SK-N-SH (cell line): ENCODE measurements around the gene IGF2. TPM values are rescaled to one million over a fixed set of nuclear protein-coding genes. Genes with fewer than 3 reads are reported as not detected.
A peak's percentile ranks its signal among the peaks of the same experiment; 100 is the strongest.

Experiments
- CTCF ChIA-PET: fragments of 300-600, 350-600 bp; formaldehyde crosslinking; extraction: SDS; loops from one replicate; lab custom pipeline; 2021; lab: Yijun Ruan, JAX
- POLR2A ChIA-PET: fragments of 350-600 bp; sonication (Branson Sonifier 250); formaldehyde crosslinking; extraction: SDS; loops from one replicate; lab custom pipeline; 2020; ENCODE audit warnings: antibody characterized with exemption, inconsistent platforms; lab: Yijun Ruan, JAX
- DNase-seq: peaks from one replicate; pipeline ENCODE4 v3.0.0; 2012
- H2AFZ ChIP-seq: fragments of 200-600 bp; sonication (generic); 2 replicates; pipeline ENCODE4 v1.8.1; 2016; ENCODE audit warnings: antibody characterized with exemption, mild to moderate bottlenecking, low read depth
- H3F3A ChIP-seq: fragments of 200-600 bp; sonication (generic); replicated peaks from 2 replicates; pipeline ENCODE3; 2016; ENCODE audit warnings: antibody characterized with exemption, mild to moderate bottlenecking; ENCODE audit not compliant: insufficient read depth
- H3K27ac ChIP-seq, 2 experiments: fragments of 200-500 bp in 1 of 2; fragments of 200-600 bp in 1 of 2; sonication (Bioruptor generic) in 1 of 2; sonication (generic), shearing (Covaris generic) in 1 of 2; 2 replicates each; pipeline versions ENCODE4 v1.5.1 to v1.6.1; 2014 to 2016; ENCODE audit warnings: low read depth in 2 of 2, inconsistent platforms in 1 of 2, low read length in 1 of 2, mild to moderate bottlenecking in 1 of 2, mixed read lengths in 1 of 2
- H3K27me3 ChIP-seq: fragments of 200-600 bp; sonication (generic), shearing (Covaris generic); 2 replicates; pipeline ENCODE4 v1.6.1; 2016; ENCODE audit warnings: mixed run types; ENCODE audit not compliant: insufficient read depth
- H3K36me3 ChIP-seq, 2 experiments: fragments of 200-500 bp in 1 of 2; fragments of 200-600 bp in 1 of 2; sonication (Bioruptor generic) in 1 of 2; sonication (generic) in 1 of 2; replicated peaks in 1 of 2; 2 replicates each; pipeline versions ENCODE3 to v1.5.1; 2014 to 2016; ENCODE audit warnings: low read length in 1 of 2, mild to moderate bottlenecking in 1 of 2; ENCODE audit not compliant: insufficient read depth in 2 of 2, control insufficient read depth in 1 of 2
- H3K4me1 ChIP-seq, 2 experiments: fragments of 200-500 bp in 1 of 2; fragments of 200-600 bp in 1 of 2; sonication (Bioruptor generic) in 1 of 2; sonication (generic), shearing (Covaris generic) in 1 of 2; 2 replicates each; pipeline versions ENCODE4 v1.5.1 to v1.6.1; 2014 to 2016; ENCODE audit warnings: low read depth in 1 of 2, low read length in 1 of 2, mixed run types in 1 of 2; ENCODE audit not compliant: insufficient read depth in 2 of 2, control insufficient read depth in 1 of 2
- H3K4me2 ChIP-seq: fragments of 200-600 bp; sonication (generic), shearing (Covaris generic); 2 replicates; pipeline ENCODE4 v1.6.1; 2017; ENCODE audit warnings: mixed run types
- H3K4me3 ChIP-seq, 2 experiments: fragments of 200-500 bp in 1 of 2; fragments of 200-600 bp in 1 of 2; sonication (Bioruptor generic) in 1 of 2; sonication (generic), shearing (Covaris generic) in 1 of 2; 2 replicates each; pipeline versions ENCODE4 v1.5.1 to v1.8.1; 2014 to 2016; ENCODE audit warnings: low read depth in 2 of 2, inconsistent platforms in 1 of 2, low read length in 1 of 2, mild to moderate bottlenecking in 1 of 2, mixed read lengths in 1 of 2, moderate library complexity in 1 of 2
- H3K79me2 ChIP-seq: fragments of 200-600 bp; sonication (generic); 2 replicates; pipeline ENCODE4 v1.8.1; 2017; ENCODE audit warnings: mild to moderate bottlenecking; ENCODE audit not compliant: insufficient read depth
- H3K9ac ChIP-seq: fragments of 200-600 bp; sonication (generic); 2 replicates; pipeline ENCODE4 v1.6.1; 2017; ENCODE audit warnings: mixed run types
- H3K9me2 ChIP-seq: fragments of 200-600 bp; sonication (generic); 2 replicates; pipeline ENCODE4 v1.6.1; 2017; ENCODE audit warnings: mixed run types
- H3K9me3 ChIP-seq: fragments of 200-600 bp; sonication (generic); 2 replicates; pipeline ENCODE4 v1.6.1; 2017; ENCODE audit warnings: mixed run types, mild to moderate bottlenecking, moderate library complexity
- H4K20me1 ChIP-seq: fragments of 200-600 bp; sonication (generic); 2 replicates; pipeline ENCODE4 v1.6.1; 2017; ENCODE audit warnings: mild to moderate bottlenecking, mixed run types; ENCODE audit not compliant: insufficient read depth
- EZH2phosphoT487 ChIP-seq: fragments of 200-600 bp; sonication (generic); IDR thresholded peaks from 2 replicates; pipeline ENCODE4 v1.6.1; 2017; ENCODE audit warnings: low read depth, mixed run types, mild to moderate bottlenecking, antibody characterized with exemption, moderate library complexity, borderline replicate concordance
- FOSL2 ChIP-seq: IDR thresholded peaks from 2 replicates; pipeline ENCODE4 v1.4.0; 2012; ENCODE audit warnings: low read depth, mild to moderate bottlenecking, moderate library complexity, borderline replicate concordance
- GABPA ChIP-seq: IDR thresholded peaks from 2 replicates; pipeline ENCODE4 v1.4.0; 2012; ENCODE audit warnings: low read depth, mild to moderate bottlenecking
- GATA2 ChIP-seq: sonication (generic); formaldehyde crosslinking; IDR thresholded peaks from 2 replicates; pipeline ENCODE4 v1.5.0; 2020; ENCODE audit warnings: mild to moderate bottlenecking, missing genetic modification reagents
- IRF3 ChIP-seq: fragments of 150-350 bp; IDR thresholded peaks from 2 replicates; pipeline ENCODE4 v1.6.1; 2016; ENCODE audit warnings: mild to moderate bottlenecking, low read depth, low read length
- MAX ChIP-seq: IDR thresholded peaks from 2 replicates; pipeline ENCODE4 v1.4.0; 2012; ENCODE audit warnings: low read depth
- MEF2A ChIP-seq: IDR thresholded peaks from 2 replicates; pipeline ENCODE4 v1.4.0; 2012; ENCODE audit warnings: low read depth, borderline replicate concordance
- NFIC ChIP-seq: IDR thresholded peaks from 2 replicates; pipeline ENCODE4 v1.4.0; 2012; ENCODE audit warnings: borderline replicate concordance
- NRF1 ChIP-seq: IDR thresholded peaks from 2 replicates; pipeline ENCODE4 v1.6.1; 2012; ENCODE audit warnings: low read depth, mild to moderate bottlenecking, low read length
- POLR2AphosphoS5 ChIP-seq: IDR thresholded peaks from 2 replicates; pipeline ENCODE4 v1.6.1; 2012; ENCODE audit warnings: low read depth, low read length
- RCOR1 ChIP-seq: fragments of 150-350 bp; IDR thresholded peaks from 2 replicates; pipeline ENCODE4 v1.6.1; 2017; ENCODE audit warnings: antibody characterized with exemption, low read length
- REST ChIP-seq: IDR thresholded peaks from 2 replicates; pipeline ENCODE4 v1.6.1; 2012; ENCODE audit warnings: mild to moderate bottlenecking, low read depth, low read length, moderate library complexity
- RFX5 ChIP-seq: IDR thresholded peaks from 2 replicates; pipeline ENCODE4 v1.6.1; 2012; ENCODE audit warnings: mild to moderate bottlenecking, improper control_type of control experiment, low read length
- SIN3A ChIP-seq: IDR thresholded peaks from 2 replicates; pipeline ENCODE4 v1.6.1; 2012; ENCODE audit warnings: low read depth, mild to moderate bottlenecking, low read length, moderate library complexity, borderline replicate concordance
- TAF1 ChIP-seq: IDR thresholded peaks from 2 replicates; pipeline ENCODE4 v1.6.1; 2012; ENCODE audit warnings: low read depth, mild to moderate bottlenecking, low read length, moderate library complexity, borderline replicate concordance
- TCF12 ChIP-seq: IDR thresholded peaks from 2 replicates; pipeline ENCODE4 v1.4.0; 2012
- USF1 ChIP-seq: IDR thresholded peaks from 2 replicates; pipeline ENCODE4 v1.4.0; 2012; ENCODE audit warnings: low read depth, borderline replicate concordance
- YY1 ChIP-seq: IDR thresholded peaks from 2 replicates; pipeline ENCODE4 v1.4.0; 2012; ENCODE audit warnings: low read depth, mild to moderate bottlenecking
- WGBS: methylation state at CpG from one replicate; pipeline ENCODE4 v1.1.6; 2017; ENCODE audit warnings: low lambda C conversion rate; 5-methylcytosine and 5-hydroxymethylcytosine counted together
- polyA plus RNA-seq, 3 experiments: library from polyadenylated mRNA; depleted of rRNA; stranded (reverse); fragments of >200 nt; gene quantifications; 2 replicates each; pipeline ENCODE4 v1.2.3, GENCODE V29; 2012

Gene IGF2
- polyA plus RNA-seq, 1 of the 3 experiments (the other 2 are of a cell fraction), result 0.05 TPM

GRCh38 chr11:2163428-2163978 is 24.3 kb upstream of the IGF2 start:
- Histone ChIP-seq H2AFZ (no peak overlapping the region), H3F3A (no peaks in the 10 kb centered on the region), H3K9me2 (no peaks in the 10 kb centered on the region), H3K36me3 (no peaks in the 10 kb centered on the region), H3K4me3 (no peak overlapping the region), H3K4me1 (peaks cover 0 to 23% of the 10 kb centered on the region in 2 experiments; a peak in 1 of 4 replicates), H3K27ac (no peak overlapping the region), H3K4me2 (no peak overlapping the region), H3K79me2 (no peaks in the 10 kb centered on the region), H3K9me3 (no peaks in the 10 kb centered on the region), H3K9ac (no peak overlapping the region), H4K20me1 (no peaks in the 10 kb centered on the region), H3K27me3 (no peaks in the 10 kb centered on the region)
- no peak for TF ChIP-seq NRF1
- TF ChIP-seq NFIC, result no peak
- no peak for TF ChIP-seq USF1
- TF ChIP-seq MAX, result no peak
- TF ChIP-seq RFX5, result no peak
- no peak for TF ChIP-seq GATA2
- no peak for TF ChIP-seq RCOR1
- no peak for TF ChIP-seq SIN3A
- no peak for TF ChIP-seq IRF3
- no peak for TF ChIP-seq FOSL2
- no peak for TF ChIP-seq GABPA
- no peak for TF ChIP-seq REST
- no peak for TF ChIP-seq TCF12
- TF ChIP-seq MEF2A, result no peak
- TF ChIP-seq EZH2phosphoT487, result no peak
- TF ChIP-seq TAF1, result no peak
- TF ChIP-seq YY1, result no peak
- no peak for TF ChIP-seq POLR2AphosphoS5
- 70% methylated on average over 2 of the region's 12 CpGs for WGBS
- ChIA-PET POLR2A (interaction anchor here (1.6 kb wide), 1 partner anchor 30 kb away, joined by 8 read pairs; no protein-coding TSS in a partner anchor), CTCF (interaction anchor here (0.7 to 14.7 kb wide), 10 partner anchors 9 to 510 kb away, joined by 3 to 253 read pairs (median 4); partner anchors contain the start of gene INS)
- DNase-seq, result peak; percentile 71
